Measurements from ENCODE around the gene TBC1D2B.
"Not testable (repeated sequence)": the region's sequence is repeated elsewhere in the genome, so short reads cannot be mapped to it uniquely, and the experiment has no call there.

The TBC1D2B gene

GRCh38 chr15:77974098-77974414 is 103.5 kb downstream of the TBC1D2B start:
- Histone ChIP-seq H3K27me3 (ENCODE audit: insufficient read depth, poor library complexity, severe bottlenecking) (no peaks in the 10 kb centered on the region), H3K4me3 (replicated peaks; ENCODE audit: insufficient read depth, low read length) (no peak overlapping the region), H3K27ac (replicated peaks) (no peak overlapping the region)
- DNase-seq (ENCODE audit: low read depth in 1 of 2, low spot score in 1 of 2), result no peak
- no peak for TF ChIP-seq CTCF (IDR thresholded peaks at IDR 0.05; ENCODE audit: insufficient read depth, low read length)
- TF ChIP-seq REST (IDR thresholded peaks at IDR 0.05; ENCODE audit: insufficient replicate concordance, low read depth), result no peak
- no peak for TF ChIP-seq SPI1 (IDR thresholded peaks at IDR 0.05; ENCODE audit: borderline replicate concordance, low read depth)
- no peak for TF ChIP-seq POLR2AphosphoS5 (IDR thresholded peaks at IDR 0.05; ENCODE audit: low read depth)
- no peak for TF ChIP-seq GABPA (IDR thresholded peaks at IDR 0.05; ENCODE audit: low read depth)

- not testable (repeated sequence) for H3K27ac ChIP-seq (replicated peaks); H3K27me3 ChIP-seq (ENCODE audit: insufficient read depth, poor library complexity, severe bottlenecking); DNase-seq (ENCODE audit: low read depth in 1 of 2, low spot score in 1 of 2); H3K4me3 ChIP-seq (replicated peaks; ENCODE audit: insufficient read depth, low read length)
Measured at GRCh38 chr15:77973273-77974097, 104.0 kb downstream of the TBC1D2B start.

GRCh38 chr15:77972706-77973105 is 104.8 kb downstream of the TBC1D2B start:
- H3K27me3 ChIP-seq (ENCODE audit: insufficient read depth, poor library complexity, severe bottlenecking); H3K27ac ChIP-seq (replicated peaks); DNase-seq (ENCODE audit: low read depth in 1 of 2, low spot score in 1 of 2); H3K4me3 ChIP-seq (replicated peaks; ENCODE audit: insufficient read depth, low read length): not testable (repeated sequence)

GRCh38 chr15:77971875-77972274 is 105.6 kb downstream of the TBC1D2B start:
- DNase-seq (ENCODE audit: low read depth in 1 of 2, low spot score in 1 of 2); H3K27ac ChIP-seq (replicated peaks); H3K4me3 ChIP-seq (replicated peaks; ENCODE audit: insufficient read depth, low read length); H3K27me3 ChIP-seq (ENCODE audit: insufficient read depth, poor library complexity, severe bottlenecking): not testable (repeated sequence)

GRCh38 chr15:77970813-77971360 is 106.6 kb downstream of the TBC1D2B start:
- not testable (repeated sequence) for H3K27me3 ChIP-seq (ENCODE audit: insufficient read depth, poor library complexity, severe bottlenecking); DNase-seq (ENCODE audit: low read depth in 1 of 2, low spot score in 1 of 2)

DNA sequence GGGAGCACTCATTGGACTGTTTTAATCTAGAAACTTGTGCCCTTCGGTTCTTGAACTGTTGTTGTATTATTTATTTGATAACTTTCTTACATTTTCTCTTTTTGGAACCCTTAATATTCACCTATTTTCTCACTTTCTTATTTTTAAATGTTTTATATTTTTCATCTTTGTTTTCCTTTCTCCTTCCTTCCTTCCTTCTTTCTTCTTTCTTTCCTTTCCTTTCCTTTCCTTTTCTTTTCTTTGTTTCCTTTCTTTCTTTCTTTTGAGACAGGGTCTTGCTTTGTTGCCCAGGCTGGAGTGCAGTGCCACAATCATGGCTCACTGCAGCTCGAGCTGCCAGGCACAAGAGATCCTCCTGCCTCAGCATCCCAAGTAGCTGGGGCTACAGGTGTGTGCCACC is 108.5 kb downstream of the TBC1D2B start:
- H3K27ac ChIP-seq (replicated peaks), result no peak overlapping the region
- no peaks in the 10 kb centered on the region for H3K27me3 ChIP-seq (ENCODE audit: insufficient read depth, poor library complexity, severe bottlenecking)
- no peak for TF ChIP-seq REST (IDR thresholded peaks at IDR 0.05; ENCODE audit: insufficient replicate concordance, low read depth)
- TF ChIP-seq SPI1 (IDR thresholded peaks at IDR 0.05; ENCODE audit: borderline replicate concordance, low read depth), result no peak
- no peak for TF ChIP-seq CTCF (IDR thresholded peaks at IDR 0.05; ENCODE audit: insufficient read depth, low read length)
- TF ChIP-seq GABPA (IDR thresholded peaks at IDR 0.05; ENCODE audit: low read depth), result no peak
- no peak for TF ChIP-seq POLR2AphosphoS5 (IDR thresholded peaks at IDR 0.05; ENCODE audit: low read depth)
- H3K4me3 ChIP-seq (replicated peaks; ENCODE audit: insufficient read depth, low read length), result no peak overlapping the region
- no peak for DNase-seq (ENCODE audit: low read depth in 1 of 2, low spot score in 1 of 2)

More at GRCh38 chr15:77970813-77971360, 106.6 kb downstream of the TBC1D2B start:
- H3K27ac ChIP-seq (replicated peaks); H3K4me3 ChIP-seq (replicated peaks; ENCODE audit: insufficient read depth, low read length): not testable (repeated sequence)

Data from HL-60 (cell line).